GM19238 (cell line): Measurements from ENCODE around the gene DCDC2B.
A peak's percentile ranks its signal among the peaks of the same experiment; 100 is the strongest.

Experiments used
- DNase-seq: peaks from one replicate; pipeline ENCODE4 v3.0.0; 2011; ENCODE audit warnings: low spot score; ENCODE audit not compliant: insufficient read length

Gene DCDC2B

GRCh38 chr1:32195972-32196823 is 12.7 kb upstream of the DCDC2B start:
- DNase-seq = no peak

- DNase-seq = no peak
Measured at GRCh38 chr1:32197074-32197473, 11.8 kb upstream of the DCDC2B start.

DNA sequence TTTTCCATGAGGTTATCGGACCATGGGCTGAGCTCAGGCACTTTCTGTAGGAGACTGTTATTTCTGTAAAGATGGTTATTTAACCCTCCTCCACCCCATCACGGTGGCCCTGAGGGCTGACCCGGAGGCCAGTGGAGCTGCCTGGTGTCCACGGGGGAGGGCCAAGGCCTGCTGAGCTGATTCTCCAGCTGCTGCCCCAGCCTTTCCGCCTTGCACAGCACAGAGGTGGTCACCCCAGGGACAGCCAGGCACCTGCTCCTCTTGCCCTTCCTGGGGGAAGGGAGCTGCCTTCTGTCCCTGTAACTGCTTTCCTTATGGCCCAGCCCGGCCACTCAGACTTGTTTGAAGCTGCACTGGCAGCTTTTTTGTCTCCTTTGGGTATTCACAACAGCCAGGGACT is 11.1 kb upstream of the DCDC2B start:
- DNase-seq = no peak

DNA sequence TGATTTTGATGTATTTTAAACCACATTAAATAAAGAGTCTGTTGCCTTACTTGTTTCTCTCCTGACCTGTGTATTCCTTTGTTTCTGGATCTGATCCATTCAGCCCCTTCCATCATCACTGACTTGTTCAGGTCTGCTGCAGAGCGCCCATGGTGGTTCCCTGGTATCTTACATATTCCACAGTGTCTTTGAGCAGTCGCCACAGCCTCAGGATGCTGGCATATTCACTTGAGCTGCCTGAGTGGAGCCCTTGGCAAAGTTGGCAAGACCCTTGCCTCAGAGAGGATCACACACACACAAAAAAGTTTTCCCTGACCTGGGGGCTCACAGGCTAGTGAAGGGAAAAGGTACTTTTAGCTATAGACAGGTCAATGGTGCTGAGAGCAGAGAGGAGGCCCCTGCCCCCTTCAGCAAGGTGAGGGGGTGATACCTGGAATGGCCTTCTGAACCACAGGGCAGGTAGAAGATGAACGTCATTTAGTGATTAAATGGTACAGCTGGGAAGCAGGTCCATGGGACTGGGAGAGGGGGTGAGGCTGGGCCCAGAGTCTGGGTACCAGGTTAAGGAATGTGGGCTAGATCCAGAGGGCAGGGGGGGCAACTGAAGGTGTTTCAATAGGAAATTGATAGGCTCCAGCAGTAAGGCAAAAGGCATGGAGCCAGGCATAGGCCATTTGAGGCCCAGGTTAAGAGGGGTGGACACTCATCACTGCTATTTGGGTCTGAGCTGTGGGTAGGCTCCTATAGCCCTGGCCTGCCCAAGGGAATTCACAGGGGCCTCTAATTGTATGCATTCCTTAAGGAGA is 10.4 kb upstream of the DCDC2B start:
- DNase-seq = no peak

- no peak for DNase-seq
Measured at GRCh38 chr1:32199043-32199716, 9.7 kb upstream of the DCDC2B start.

DNA sequence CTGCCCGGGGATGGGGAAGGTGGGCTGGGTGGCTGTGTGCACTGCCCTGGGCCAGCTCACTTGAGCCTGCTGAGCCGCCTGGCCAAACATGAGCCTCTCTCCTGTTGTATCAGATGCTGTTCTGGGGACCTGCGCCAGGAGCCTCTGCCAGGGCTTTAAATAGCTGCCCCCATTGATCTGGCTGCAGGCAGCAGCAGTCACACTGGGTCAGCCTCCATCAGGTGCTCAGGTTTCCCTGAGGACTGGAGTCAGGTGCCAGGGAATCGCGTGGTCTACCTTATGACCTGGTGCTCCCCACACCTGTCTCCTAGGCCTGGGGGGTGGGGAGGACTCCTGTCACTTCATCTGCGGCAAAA is 9.2 kb upstream of the DCDC2B start:
- DNase-seq = no peak

DNA sequence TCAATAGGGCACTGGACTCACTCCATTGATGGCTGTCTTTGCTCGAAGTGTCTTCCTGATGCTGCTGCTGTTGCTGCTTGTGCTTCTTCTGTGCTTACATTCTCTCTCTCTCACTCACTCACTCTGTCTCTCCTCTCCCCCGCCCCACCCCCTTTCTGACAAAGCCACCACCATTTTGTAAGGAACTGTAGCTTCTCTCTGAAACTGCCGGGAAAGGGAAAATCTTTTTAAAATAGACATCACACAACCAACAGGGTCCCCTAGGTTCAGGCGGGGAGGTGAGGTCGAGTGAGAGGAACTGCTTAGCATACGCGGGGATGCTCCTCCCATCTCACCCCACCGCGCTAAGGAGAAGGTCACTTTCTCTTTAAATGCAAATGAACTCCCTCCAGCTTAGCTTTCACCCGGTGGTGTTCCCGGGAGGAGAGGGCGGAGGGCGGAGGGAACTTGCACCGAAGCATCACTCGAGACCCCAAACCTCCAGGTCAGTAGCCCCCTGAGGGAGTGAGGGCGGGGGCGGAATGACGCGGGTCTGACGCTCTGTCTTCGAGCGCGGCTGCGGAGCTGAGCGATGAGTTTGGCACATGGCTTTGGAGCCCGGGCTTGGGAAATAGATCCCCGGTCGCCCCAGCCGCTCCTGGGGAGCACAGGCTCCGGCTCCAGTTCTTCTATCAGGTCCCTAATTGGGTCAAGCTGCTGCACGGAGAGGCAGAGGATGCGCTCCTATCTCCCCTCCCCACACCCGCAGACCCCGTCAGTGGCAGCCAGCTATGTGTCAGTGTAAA is 8.5 kb upstream of the DCDC2B start, which contains the start of gene CCDC28B:
Gene CCDC28B, plus strand, starts transcription at position 370 of the 785 bp plus-strand sequence. CDS start 1,341 bp downstream, outside the sequence.
- DNase-seq = peak; percentile 52

DNA sequence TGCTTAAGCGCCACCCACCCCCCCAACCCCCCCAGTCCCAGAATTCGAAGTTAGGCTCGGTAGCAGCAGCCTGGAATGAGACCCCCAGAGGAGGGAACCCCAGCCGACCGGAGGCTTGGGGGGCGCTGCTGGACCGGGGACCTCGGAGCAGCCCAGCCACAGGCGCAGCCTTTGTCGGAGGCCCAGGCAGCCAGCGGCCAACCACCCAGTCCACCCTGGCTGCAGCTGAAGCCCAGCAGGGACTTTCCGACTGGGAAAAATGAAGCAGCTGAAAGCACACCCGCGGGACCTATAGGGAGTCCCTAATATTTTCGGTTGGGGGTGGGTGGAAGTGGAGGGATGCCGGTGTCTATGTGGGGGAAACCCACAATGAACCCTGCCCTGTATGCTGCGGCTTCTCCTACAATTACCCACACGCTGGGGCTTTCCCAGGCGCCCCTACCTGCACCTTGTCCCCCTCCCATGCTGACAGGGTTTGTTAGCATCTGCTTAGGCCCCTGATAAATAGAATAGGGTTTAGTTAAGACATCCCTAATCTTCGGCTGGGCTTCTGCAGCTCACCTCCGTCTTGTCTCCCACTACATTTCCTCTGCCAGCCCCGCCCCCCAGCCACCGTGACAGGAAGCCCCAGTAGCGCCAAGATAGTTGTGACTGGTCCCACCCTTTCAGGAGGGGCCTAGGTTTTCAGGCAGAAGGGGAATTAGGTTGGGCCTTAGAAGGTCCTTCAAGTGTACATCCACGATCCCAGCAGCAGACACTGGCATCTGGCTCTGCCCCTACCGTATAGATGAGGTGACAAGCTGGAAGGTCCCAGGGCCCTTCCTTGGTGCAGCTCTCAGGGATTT is 7.7 kb upstream of the DCDC2B start:
- DNase-seq = peak; percentile 67

GRCh38 chr1:32204943-32205361 is 3.9 kb upstream of the DCDC2B start:
- no peak for DNase-seq

- DNase-seq = peak; percentile 85
Measured at GRCh38 chr1:32205401-32206370, 3.2 kb upstream of the DCDC2B start, which contains the start of gene IQCC. IQCC (plus strand) TSS chr1:32205671; CDS start chr1:32205682, 11 bp downstream.

- DNase-seq = no peak
Measured at GRCh38 chr1:32208469-32208868, 420 bp upstream of the DCDC2B start.

GRCh38 chr1:32215629-32216480 is 7.0 kb downstream of the DCDC2B start:
- peak; percentile 43 for DNase-seq

DNA sequence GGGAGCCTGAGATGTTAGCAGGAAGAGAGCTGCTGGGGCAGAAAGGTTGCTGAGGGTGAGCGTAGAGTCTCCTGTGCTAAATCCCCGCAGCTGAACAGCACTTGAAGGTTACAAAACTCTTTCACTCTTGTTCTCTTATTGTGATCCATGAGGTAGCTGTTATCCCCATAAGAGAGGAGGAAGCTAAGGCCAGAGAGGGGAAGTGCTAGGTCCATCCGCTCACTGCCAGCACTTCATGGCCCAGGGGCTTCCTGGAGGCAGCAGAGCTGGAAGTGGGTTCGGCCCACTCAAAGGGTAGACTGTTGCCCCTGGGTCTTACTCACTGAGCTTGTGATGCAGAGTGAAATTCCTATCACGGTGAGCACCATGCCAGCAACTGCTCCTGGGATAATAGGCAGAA is 7.7 kb downstream of the DCDC2B start:
- no peak for DNase-seq

DNA sequence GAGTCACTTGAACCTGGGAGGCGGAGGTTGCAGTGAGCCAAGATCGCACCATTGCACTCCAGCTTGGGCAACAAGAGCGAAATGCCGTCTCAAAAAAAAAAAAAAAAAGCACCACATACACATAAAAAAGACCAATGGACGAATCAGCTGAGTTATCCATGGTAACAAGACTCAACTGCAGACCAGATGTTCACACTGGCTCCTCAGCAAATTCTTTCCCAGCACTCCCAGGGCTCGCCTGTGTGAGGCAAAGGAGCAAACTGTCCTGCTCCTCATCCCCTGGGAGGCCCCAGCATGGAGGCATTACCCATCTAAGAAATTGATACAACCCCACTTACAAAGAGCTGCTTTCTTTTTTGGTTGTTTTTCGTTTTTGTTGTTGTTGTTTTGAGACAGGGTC is 10.1 kb downstream of the DCDC2B start:
- no peak for DNase-seq

DNA sequence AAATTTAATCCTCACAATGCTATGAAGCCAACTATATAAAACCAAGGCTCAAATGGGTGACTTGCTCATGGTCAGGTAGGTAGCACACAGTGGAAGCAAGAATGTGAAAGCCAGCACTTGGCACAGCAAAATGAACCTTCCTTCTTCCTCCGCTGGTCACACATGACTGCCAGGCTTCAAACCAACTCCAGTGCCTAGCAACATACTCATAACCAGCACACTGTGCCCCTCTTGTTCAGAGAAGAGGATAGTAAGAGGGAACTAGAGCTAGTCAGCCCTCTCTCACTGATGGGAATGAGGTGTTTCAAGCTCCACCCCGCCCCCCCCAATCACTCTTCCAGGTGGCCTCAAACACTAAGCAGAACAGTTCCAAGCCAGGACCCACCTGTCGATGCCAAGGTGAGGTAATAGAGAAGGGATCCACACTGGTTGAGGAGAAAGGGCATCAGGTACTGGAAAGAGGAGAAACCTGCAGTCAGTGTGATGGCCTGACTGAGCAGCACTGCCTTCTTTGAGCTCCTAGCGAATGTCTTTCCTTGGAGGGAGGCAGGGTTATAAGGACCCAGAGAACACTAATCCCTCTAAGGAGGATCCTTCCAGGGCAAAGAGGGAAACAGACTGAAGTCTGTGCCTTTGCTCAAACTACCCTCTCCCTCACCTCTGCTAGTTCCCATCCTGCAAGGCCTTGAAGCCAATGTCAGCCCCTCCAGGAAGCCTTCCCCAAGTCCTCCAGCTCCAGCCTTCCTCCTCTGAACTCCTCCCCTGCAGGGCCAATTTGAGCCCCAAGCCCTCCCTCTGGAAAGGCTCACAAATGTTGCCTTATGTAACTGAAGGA is 12.1 kb downstream of the DCDC2B start:
- no peak for DNase-seq

GRCh38 chr1:32221581-32221979 is 12.7 kb downstream of the DCDC2B start:
- DNase-seq = no peak
